ENCODE results near the gene CLRN1.
"Not testable (repeated sequence)": the region's sequence is repeated elsewhere in the genome, so short reads cannot be mapped to it uniquely, and the experiment has no call there.

CLRN1 gene

GRCh38 chr3:150972366-150973071 lies at the start of gene CLRN1:
Gene CLRN1, minus strand, starts transcription at chr3:150972727. Its CDS starts 19 bp downstream, at chr3:150972708.
- no peak for DNase-seq

- no peak for DNase-seq
Observed at GRCh38 chr3:151016478-151016795, 43.9 kb upstream of the CLRN1 start.

- no peak for DNase-seq
Observed at GRCh38 chr3:151015767-151016477, 43.4 kb upstream of the CLRN1 start.

- no peak for DNase-seq
Observed at GRCh38 chr3:151015181-151015580, 42.7 kb upstream of the CLRN1 start.

- no peak for DNase-seq
Observed at GRCh38 chr3:151014501-151015018, 42.0 kb upstream of the CLRN1 start.

GRCh38 chr3:151012753-151013152 lies 40.2 kb upstream of the CLRN1 start:
- DNase-seq, result no peak

- no peak for DNase-seq
Observed at GRCh38 chr3:151011427-151011826, 38.9 kb upstream of the CLRN1 start.

GRCh38 chr3:151009981-151010380 lies 37.5 kb upstream of the CLRN1 start:
- no peak for DNase-seq

GRCh38 chr3:151009430-151009829 lies 36.9 kb upstream of the CLRN1 start:
- DNase-seq, result no peak

- DNase-seq, result no peak
Observed at GRCh38 chr3:151008699-151009098, 36.2 kb upstream of the CLRN1 start.

GRCh38 chr3:151003768-151004134 lies 31.2 kb upstream of the CLRN1 start:
- no peak for DNase-seq

GRCh38 chr3:151003029-151003767 lies 30.7 kb upstream of the CLRN1 start:
- DNase-seq, result no peak

- DNase-seq, result no peak
Observed at GRCh38 chr3:151002003-151002981, 29.8 kb upstream of the CLRN1 start.

- DNase-seq, result no peak
Observed at GRCh38 chr3:150998996-150999395, 26.5 kb upstream of the CLRN1 start.

- no peak for DNase-seq
Observed at GRCh38 chr3:150996731-150997130, 24.2 kb upstream of the CLRN1 start.

GRCh38 chr3:150995510-150995909 lies 23.0 kb upstream of the CLRN1 start:
- DNase-seq, result no peak

- no peak for DNase-seq
Observed at GRCh38 chr3:150989208-150989607, 16.7 kb upstream of the CLRN1 start.

GRCh38 chr3:150988395-150988794 lies 15.9 kb upstream of the CLRN1 start:
- DNase-seq, result not testable (repeated sequence)

GRCh38 chr3:150985711-150986110 lies 13.2 kb upstream of the CLRN1 start:
- DNase-seq, result no peak

GRCh38 chr3:150984066-150984465 lies 11.5 kb upstream of the CLRN1 start:
- DNase-seq, result no peak

GRCh38 chr3:150978566-150979148 lies 6.1 kb upstream of the CLRN1 start:
- no peak for DNase-seq

- no peak for DNase-seq
Observed at GRCh38 chr3:150975992-150976368, 3.5 kb upstream of the CLRN1 start.

Data from CD4-positive, alpha-beta T cell treated with Interleukin-6 for 4 hours (primary cell).